Measurements from ENCODE around the gene MRNIP. TPM values are rescaled to one million over a fixed set of nuclear protein-coding genes. Genes with fewer than 3 reads are reported as not detected.

The MRNIP gene
- total RNA-seq, 1 experiment from 2014 or later: 36.2 TPM

GRCh38 chr5:179879003-179879689 lies 20.5 kb upstream of the MRNIP start (continued):
- TF ChIP-seq CEBPB (IDR thresholded peaks at IDR 0.05; ENCODE audit: low read depth) (no peak), MAX (IDR thresholded peaks at IDR 0.05) (no peak), SIN3A (IDR thresholded peaks at IDR 0.05; ENCODE audit: low read depth) (no peak), FOSL1 (IDR thresholded peaks at IDR 0.05; ENCODE audit: low read depth) (no peak), SRF (IDR thresholded peaks at IDR 0.05; ENCODE audit: low read depth) (no peak), RAD21 (IDR thresholded peaks at IDR 0.05; ENCODE audit: low read depth) (no peak), JUND (IDR thresholded peaks at IDR 0.05) (no peak)

- ChIA-PET CTCF (no interaction called here), POLR2A (no interaction called here), RAD21 (ENCODE audit: low non-redundant PET in 1 of 2, low total read pairs in 2 of 2, uncharacterized antibody in 2 of 2, unreplicated experiment in 2 of 2) (no interaction called here)
- H3K9ac ChIP-seq (ENCODE audit: low read length): no peak overlapping the region
- no peaks in the 10 kb centered on the region for H3K27me3 ChIP-seq (ENCODE audit: insufficient read depth, low read length)
- H3K4me3 ChIP-seq (replicated peaks in 1 of 2; ENCODE audit: low read depth in 1 of 2, low read length in 2 of 2): no peak overlapping the region
- H3K36me3 ChIP-seq (ENCODE audit: control insufficient read depth in 1 of 2, insufficient read depth in 2 of 2, low read length in 2 of 2): peaks cover 20 to 34% of the 10 kb centered on the region in 2 experiments
- H4K20me1 ChIP-seq (ENCODE audit: insufficient read depth): no peaks in the 10 kb centered on the region
- no peaks in the 10 kb centered on the region for H3K4me1 ChIP-seq (ENCODE audit: control insufficient read depth in 1 of 2, insufficient read depth in 2 of 2, low read length in 2 of 2)
- peaks cover 9 to 11% of the 10 kb centered on the region in 2 experiments; a peak in 3 of 4 replicates for H3K9me3 ChIP-seq (ENCODE audit: control insufficient read depth in 1 of 2, insufficient read depth in 1 of 2, low read depth in 1 of 2, low read length in 2 of 2)
- H3K9me2 ChIP-seq (ENCODE audit: insufficient read depth): no peaks in the 10 kb centered on the region
- DNase-seq (ENCODE audit: low read depth, low spot score) (no peak), ATAC-seq (no peak)
- no TSS peak for BruUV-seq (replicated peaks)
- TF ChIP-seq MAX (IDR thresholded peaks at IDR 0.05) (no peak), CBX3 (IDR thresholded peaks at IDR 0.05; ENCODE audit: low read depth) (no peak), YY1 (IDR thresholded peaks at IDR 0.05; ENCODE audit: extremely low read depth, insufficient replicate concordance, low read depth, low read length) (no peak), REST (IDR thresholded peaks at IDR 0.05; ENCODE audit: low read depth) (no peak), EZH2 (IDR thresholded peaks at IDR 0.05) (no peak), ZFX (IDR thresholded peaks at IDR 0.05) (no peak), POLR2A (IDR thresholded peaks at IDR 0.05; ENCODE audit: borderline replicate concordance, extremely low read depth, insufficient read depth, insufficient read length) (no peak), JUND (IDR thresholded peaks at IDR 0.05) (no peak), SP1 (IDR thresholded peaks at IDR 0.05; ENCODE audit: low read depth) (no peak), ZBTB33 (IDR thresholded peaks at IDR 0.05; ENCODE audit: extremely low read depth, insufficient replicate concordance, low read length) (no peak), TCF7L2 (IDR thresholded peaks at IDR 0.05; ENCODE audit: borderline replicate concordance, extremely low read depth, insufficient read depth, insufficient read length) (no peak)
- no peak overlapping the region for H2AFZ ChIP-seq (ENCODE audit: low read depth, low read length, poor library complexity, severe bottlenecking)
- intact Hi-C loops (cut with micrococcal nuclease): no loop called here
- no peaks in the 10 kb centered on the region for H3K79me2 ChIP-seq (ENCODE audit: insufficient read depth, low read length)
- H3K27ac ChIP-seq (ENCODE audit: low read depth, low read length): no peak overlapping the region
- H3K4me2 ChIP-seq (ENCODE audit: low read length): no peak overlapping the region
These were observed 19.8 kb upstream of the MRNIP start for GRCh38 chr5:179878222-179879002.
